MM.1S (cell line): ENCODE results near the gene SECTM1.

Source experiments
- DNase-seq: peaks from one replicate; pipeline ENCODE4 v3.0.0-alpha.2; 2015
- H2AFZ ChIP-seq: fragments of 300-600 bp; sonication (generic); 2 replicates; pipeline ENCODE4 v1.6.0; 2016; ENCODE audit warnings: antibody characterized with exemption, low read length
- H3F3A ChIP-seq: fragments of 300-600 bp; sonication (generic); 2 replicates; pipeline ENCODE4 v1.6.1; 2016; ENCODE audit warnings: mild to moderate bottlenecking, antibody characterized with exemption, low read length, moderate library complexity, mixed read lengths; ENCODE audit not compliant: insufficient read depth
- H3K27ac ChIP-seq: fragments of 300-600 bp; sonication (generic); 2 replicates; pipeline ENCODE4 v1.5.1; 2016; ENCODE audit warnings: mild to moderate bottlenecking, low read length
- H3K27me3 ChIP-seq: fragments of 300-600 bp; sonication (generic); replicated peaks from 2 replicates; pipeline ENCODE4 v1.6.0; 2016; ENCODE audit warnings: low read length; ENCODE audit not compliant: insufficient read depth
- H3K36me3 ChIP-seq: fragments of 300-600 bp; sonication (generic); replicated peaks from 2 replicates; pipeline ENCODE4 v1.6.1; 2016; ENCODE audit warnings: mild to moderate bottlenecking, low read length, mixed read lengths; ENCODE audit not compliant: insufficient read depth
- H3K4me1 ChIP-seq: fragments of 300-600 bp; sonication (generic); 2 replicates; pipeline ENCODE4 v1.6.1; 2016; ENCODE audit warnings: low read length, mixed read lengths
- H3K4me2 ChIP-seq: fragments of 300-600 bp; sonication (generic); 2 replicates; pipeline ENCODE4 v1.6.0; 2016; ENCODE audit warnings: low read depth, low read length
- H3K4me3 ChIP-seq: fragments of 300-600 bp; sonication (generic); 2 replicates; pipeline ENCODE4 v1.5.1; 2016; ENCODE audit warnings: low read length, mixed read lengths
- H3K79me2 ChIP-seq: fragments of 300-600 bp; sonication (generic); 2 replicates; pipeline ENCODE4 v1.6.1; 2016; ENCODE audit warnings: mixed run types, low read length, mixed read lengths
- H3K9ac ChIP-seq: fragments of 300-600 bp; sonication (generic); 2 replicates; pipeline ENCODE4 v1.6.1; 2016; ENCODE audit warnings: low read length, mixed read lengths
- H3K9me2 ChIP-seq: fragments of 300-600 bp; sonication (generic); replicated peaks from 2 replicates; pipeline ENCODE4 v1.6.1; 2016; ENCODE audit warnings: mild to moderate bottlenecking, low read length, mixed read lengths; ENCODE audit not compliant: insufficient read depth
- H3K9me3 ChIP-seq: fragments of 300-600 bp; sonication (generic); replicated peaks from 2 replicates; pipeline ENCODE4 v1.6.1; 2016; ENCODE audit warnings: mild to moderate bottlenecking, low read length, mixed read lengths; ENCODE audit not compliant: insufficient read depth
- H4K20me1 ChIP-seq: fragments of 300-600 bp; sonication (generic); 2 replicates; pipeline ENCODE4 v1.6.1; 2016; ENCODE audit warnings: mild to moderate bottlenecking, low read length, moderate library complexity, mixed read lengths; ENCODE audit not compliant: insufficient read depth
- CTCF ChIP-seq: fragments of 300-600 bp; sonication (generic); IDR thresholded peaks from 2 replicates; pipeline ENCODE4 v1.5.1; 2016; ENCODE audit warnings: antibody characterized with exemption, low read length, mixed read lengths
- EZH2 ChIP-seq: fragments of 300-600 bp; sonication (generic); optimal IDR thresholded peaks from 2 replicates; pipeline ENCODE3; 2017; ENCODE audit warnings: low read depth, mild to moderate bottlenecking, antibody characterized with exemption, low read length, mixed read lengths
- EZH2phosphoT487 ChIP-seq: fragments of 300-600 bp; sonication (generic); IDR thresholded peaks from 2 replicates; pipeline ENCODE4 v1.6.1; 2018; ENCODE audit warnings: antibody characterized with exemption, low read length

SECTM1 gene

GRCh38 chr17:82309656-82310570 lies 23.7 kb downstream of the SECTM1 start:
- Histone ChIP-seq H4K20me1 (no peaks in the 10 kb centered on the region), H3K4me1 (no peaks in the 10 kb centered on the region), H3K4me3 (no peak overlapping the region), H3K9me2 (no peaks in the 10 kb centered on the region), H3F3A (no peaks in the 10 kb centered on the region), H3K36me3 (no peaks in the 10 kb centered on the region), H3K79me2 (no peaks in the 10 kb centered on the region), H3K9ac (no peak overlapping the region), H3K9me3 (no peaks in the 10 kb centered on the region), H3K27ac (no peak overlapping the region), H3K27me3 (peaks cover 42% of the 10 kb centered on the region), H2AFZ (no peak overlapping the region), H3K4me2 (no peak overlapping the region)
- DNase-seq = no peak
- no peak for TF ChIP-seq EZH2phosphoT487
- TF ChIP-seq EZH2 = no peak
- no peak for TF ChIP-seq CTCF

- H3K79me2 ChIP-seq = no peaks in the 10 kb centered on the region
- no peak overlapping the region for H3K27ac ChIP-seq
- H3K36me3 ChIP-seq = no peaks in the 10 kb centered on the region
- no peak overlapping the region for H3K4me3 ChIP-seq
- H3K9me2 ChIP-seq = no peaks in the 10 kb centered on the region
- DNase-seq = no peak
- H3K27me3 ChIP-seq = peaks cover 28% of the 10 kb centered on the region
- H3K9me3 ChIP-seq = no peaks in the 10 kb centered on the region
- no peak for TF ChIP-seq EZH2
- no peak for TF ChIP-seq CTCF
- no peak for TF ChIP-seq EZH2phosphoT487
- no peak overlapping the region for H3K4me2 ChIP-seq
- H3F3A ChIP-seq = no peaks in the 10 kb centered on the region
- no peak overlapping the region for H3K9ac ChIP-seq
- H2AFZ ChIP-seq = no peak overlapping the region
- H3K4me1 ChIP-seq = 0 out of 2 replicates have a peak, but pooled peaks cover 3% of the 10 kb centered on the region
- no peaks in the 10 kb centered on the region for H4K20me1 ChIP-seq
Observed at GRCh38 chr17:82305727-82306300, 27.8 kb downstream of the SECTM1 start.

GRCh38 chr17:82304826-82305726 lies 28.5 kb downstream of the SECTM1 start:
- Histone ChIP-seq H3K27ac (no peak overlapping the region), H3K9me2 (no peaks in the 10 kb centered on the region), H3K79me2 (no peaks in the 10 kb centered on the region), H3K4me2 (no peak overlapping the region), H4K20me1 (no peaks in the 10 kb centered on the region), H3K36me3 (no peaks in the 10 kb centered on the region), H3K4me1 (0 out of 2 replicates have a peak, but pooled peaks cover 5% of the 10 kb centered on the region), H3K4me3 (no peak overlapping the region), H3K9ac (no peak overlapping the region), H2AFZ (no peak overlapping the region), H3K9me3 (no peaks in the 10 kb centered on the region), H3F3A (no peaks in the 10 kb centered on the region), H3K27me3 (peaks cover 21% of the 10 kb centered on the region)
- no peak for DNase-seq
- TF ChIP-seq CTCF (no peak), EZH2phosphoT487 (no peak), EZH2 (no peak)
